ENCODE data around the gene U2AF2. TPM values are rescaled to one million over a fixed set of nuclear protein-coding genes. Genes with fewer than 3 reads are reported as not detected.

U2AF2 gene
- total and polyA plus RNA-seq, 2 experiments from 2014 or later: 73.1 to 233 TPM

DNA sequence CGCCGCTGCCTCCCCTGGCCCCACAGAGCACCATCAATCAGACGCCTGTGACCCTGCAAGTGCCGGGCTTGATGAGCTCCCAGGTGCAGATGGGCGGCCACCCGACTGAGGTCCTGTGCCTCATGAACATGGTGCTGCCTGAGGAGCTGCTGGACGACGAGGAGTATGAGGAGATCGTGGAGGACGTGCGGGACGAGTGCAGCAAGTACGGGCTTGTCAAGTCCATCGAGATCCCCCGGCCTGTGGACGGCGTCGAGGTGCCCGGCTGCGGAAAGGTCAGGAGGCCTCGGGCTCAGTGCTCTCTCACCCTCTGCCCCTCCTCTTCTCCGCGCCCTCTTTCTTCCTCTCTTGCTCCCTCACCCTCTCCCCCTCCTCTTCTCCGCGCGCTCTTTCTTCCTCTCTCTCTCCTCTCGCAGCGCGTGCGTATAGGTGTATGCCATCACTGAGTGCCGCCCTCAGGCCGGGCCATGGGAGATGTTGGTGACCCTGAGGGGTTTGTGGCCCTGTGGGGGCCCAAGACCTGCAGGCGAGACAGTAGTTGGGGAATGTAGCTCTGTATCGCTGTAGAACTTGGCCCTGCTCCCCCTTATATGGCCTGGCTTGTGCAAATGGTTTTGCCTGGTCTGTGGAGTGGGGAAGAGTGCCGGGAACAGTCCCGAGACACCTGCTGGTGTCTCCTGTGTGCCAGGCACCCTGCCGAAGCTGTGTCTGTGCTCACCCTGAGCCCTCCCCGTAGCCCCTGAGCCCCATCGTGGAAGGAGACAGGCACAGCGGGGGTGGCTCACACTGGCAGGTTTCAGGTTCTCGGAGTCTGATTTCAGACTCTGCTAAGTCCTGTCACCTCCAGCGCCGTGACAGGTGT, 14.8 kb downstream of the U2AF2 start:
- H3K4me3 ChIP-seq: no peak overlapping the region
- Mint-ChIP-seq H3K4me1 (peaks cover 33% of the 10 kb centered on the region), H3K27me3 (ENCODE audit: insufficient read depth, low read depth, poor library complexity) (peaks cover 42% of the 10 kb centered on the region), H3K27ac (no peak overlapping the region; the same call in 1 of the 2 replicates), H3K9me3 (peaks cover 5% of the 10 kb centered on the region; the same call in 1 of the 3 replicates), H3K36me3 (ENCODE audit: low read depth) (peaks cover 89% of the 10 kb centered on the region), H3K4me3 (no peak overlapping the region)
- H3K9me2 ChIP-seq (ENCODE audit: insufficient read depth): no peaks in the 10 kb centered on the region
- H3F3A ChIP-seq (replicated peaks; ENCODE audit: low read depth): peaks cover 42% of the 10 kb centered on the region
- H3K79me2 ChIP-seq (replicated peaks; ENCODE audit: insufficient read depth): peaks cover 70% of the 10 kb centered on the region
- no peak for TF ChIP-seq EZH2 (IDR thresholded peaks at IDR 0.05; ENCODE audit: low read depth, unreplicated experiment)
- TF ChIP-seq, protein P1, sequence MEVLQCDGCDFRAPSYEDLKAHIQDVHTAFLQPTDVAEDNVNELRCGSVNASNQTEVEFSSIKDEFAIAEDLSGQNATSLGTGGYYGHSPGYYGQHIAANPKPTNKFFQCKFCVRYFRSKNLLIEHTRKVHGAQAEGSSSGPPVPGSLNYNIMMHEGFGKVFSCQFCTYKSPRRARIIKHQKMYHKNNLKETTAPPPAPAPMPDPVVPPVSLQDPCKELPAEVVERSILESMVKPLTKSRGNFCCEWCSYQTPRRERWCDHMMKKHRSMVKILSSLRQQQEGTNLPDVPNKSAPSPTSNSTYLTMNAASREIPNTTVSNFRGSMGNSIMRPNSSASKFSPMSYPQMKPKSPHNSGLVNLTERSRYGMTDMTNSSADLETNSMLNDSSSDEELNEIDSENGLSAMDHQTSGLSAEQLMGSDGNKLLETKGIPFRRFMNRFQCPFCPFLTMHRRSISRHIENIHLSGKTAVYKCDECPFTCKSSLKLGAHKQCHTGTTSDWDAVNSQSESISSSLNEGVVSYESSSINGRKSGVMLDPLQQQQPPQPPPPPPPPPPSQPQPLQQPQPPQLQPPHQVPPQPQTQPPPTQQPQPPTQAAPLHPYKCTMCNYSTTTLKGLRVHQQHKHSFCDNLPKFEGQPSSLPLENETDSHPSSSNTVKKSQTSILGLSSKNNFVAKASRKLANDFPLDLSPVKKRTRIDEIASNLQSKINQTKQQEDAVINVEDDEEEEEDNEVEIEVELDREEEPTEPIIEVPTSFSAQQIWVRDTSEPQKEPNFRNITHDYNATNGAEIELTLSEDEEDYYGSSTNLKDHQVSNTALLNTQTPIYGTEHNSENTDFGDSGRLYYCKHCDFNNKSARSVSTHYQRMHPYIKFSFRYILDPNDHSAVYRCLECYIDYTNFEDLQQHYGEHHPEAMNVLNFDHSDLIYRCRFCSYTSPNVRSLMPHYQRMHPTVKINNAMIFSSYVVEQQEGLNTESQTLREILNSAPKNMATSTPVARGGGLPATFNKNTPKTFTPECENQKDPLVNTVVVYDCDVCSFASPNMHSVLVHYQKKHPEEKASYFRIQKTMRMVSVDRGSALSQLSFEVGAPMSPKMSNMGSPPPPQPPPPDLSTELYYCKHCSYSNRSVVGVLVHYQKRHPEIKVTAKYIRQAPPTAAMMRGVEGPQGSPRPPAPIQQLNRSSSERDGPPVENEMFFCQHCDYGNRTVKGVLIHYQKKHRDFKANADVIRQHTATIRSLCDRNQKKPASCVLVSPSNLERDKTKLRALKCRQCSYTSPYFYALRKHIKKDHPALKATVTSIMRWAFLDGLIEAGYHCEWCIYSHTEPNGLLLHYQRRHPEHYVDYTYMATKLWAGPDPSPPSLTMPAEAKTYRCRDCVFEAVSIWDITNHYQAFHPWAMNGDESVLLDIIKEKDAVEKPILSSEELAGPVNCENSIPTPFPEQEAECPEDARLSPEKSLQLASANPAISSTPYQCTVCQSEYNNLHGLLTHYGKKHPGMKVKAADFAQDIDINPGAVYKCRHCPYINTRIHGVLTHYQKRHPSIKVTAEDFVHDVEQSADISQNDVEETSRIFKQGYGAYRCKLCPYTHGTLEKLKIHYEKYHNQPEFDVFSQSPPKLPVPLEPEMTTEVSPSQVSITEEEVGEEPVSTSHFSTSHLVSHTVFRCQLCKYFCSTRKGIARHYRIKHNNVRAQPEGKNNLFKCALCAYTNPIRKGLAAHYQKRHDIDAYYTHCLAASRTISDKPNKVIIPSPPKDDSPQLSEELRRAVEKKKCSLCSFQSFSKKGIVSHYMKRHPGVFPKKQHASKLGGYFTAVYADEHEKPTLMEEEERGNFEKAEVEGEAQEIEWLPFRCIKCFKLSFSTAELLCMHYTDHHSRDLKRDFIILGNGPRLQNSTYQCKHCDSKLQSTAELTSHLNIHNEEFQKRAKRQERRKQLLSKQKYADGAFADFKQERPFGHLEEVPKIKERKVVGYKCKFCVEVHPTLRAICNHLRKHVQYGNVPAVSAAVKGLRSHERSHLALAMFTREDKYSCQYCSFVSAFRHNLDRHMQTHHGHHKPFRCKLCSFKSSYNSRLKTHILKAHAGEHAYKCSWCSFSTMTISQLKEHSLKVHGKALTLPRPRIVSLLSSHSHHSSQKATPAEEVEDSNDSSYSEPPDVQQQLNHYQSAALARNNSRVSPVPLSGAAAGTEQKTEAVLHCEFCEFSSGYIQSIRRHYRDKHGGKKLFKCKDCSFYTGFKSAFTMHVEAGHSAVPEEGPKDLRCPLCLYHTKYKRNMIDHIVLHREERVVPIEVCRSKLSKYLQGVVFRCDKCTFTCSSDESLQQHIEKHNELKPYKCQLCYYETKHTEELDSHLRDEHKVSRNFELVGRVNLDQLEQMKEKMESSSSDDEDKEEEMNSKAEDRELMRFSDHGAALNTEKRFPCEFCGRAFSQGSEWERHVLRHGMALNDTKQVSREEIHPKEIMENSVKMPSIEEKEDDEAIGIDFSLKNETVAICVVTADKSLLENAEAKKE (CRISPR knock-in tag; IDR thresholded peaks at IDR 0.05): no peak
- TF ChIP-seq ZNF331 (CRISPR knock-in tag; IDR thresholded peaks at IDR 0.05; ENCODE audit: low read depth): no peak
- TF ChIP-seq NANOG (IDR thresholded peaks at IDR 0.05; ENCODE audit: borderline replicate concordance): no peak
- no peaks in the 10 kb centered on the region for H3K27me3 ChIP-seq (ENCODE audit: insufficient read depth)
- peaks cover 21% of the 10 kb centered on the region for H3K4me1 ChIP-seq (ENCODE audit: insufficient read depth)
- no peak for ATAC-seq
- DNase-seq (ENCODE audit: low spot score): no peak
- H3K27ac ChIP-seq (ENCODE audit: low read depth): no peak overlapping the region
- H3K36me3 ChIP-seq (ENCODE audit: insufficient read depth): peaks cover 20% of the 10 kb centered on the region
- H2AFZ ChIP-seq: no peak overlapping the region
- H4K20me1 ChIP-seq (replicated peaks; ENCODE audit: insufficient read depth): peaks cover 37% of the 10 kb centered on the region
- H3K4me2 ChIP-seq: no peak overlapping the region

Data from GM23338 (cell line).